Uterus (tissue), 2 donors: ENCODE data around the gene SMYD4.

Experiments
- POLR2A ChIP-seq, 2 donors: fragments of 450-650 bp; IDR thresholded peaks; one replicate each; pipeline ENCODE4 v1.6.1; 2016; ENCODE audit warnings: antibody characterized with exemption in 2 of 2, mild to moderate bottlenecking in 1 of 2, moderate library complexity in 1 of 2
- TF ChIP-seq, protein P1 (sequence below), 4 experiments: fragments of 200-600 bp in 2 of 4; fragments of 450-650 bp in 2 of 4; sonication (generic) in 2 of 4; IDR thresholded peaks; one replicate each; pipeline ENCODE4 v1.5.1; 2016 to 2019; ENCODE audit warnings: antibody characterized with exemption in 4 of 4, mild to moderate bottlenecking in 2 of 4, moderate library complexity in 1 of 4

DNA sequence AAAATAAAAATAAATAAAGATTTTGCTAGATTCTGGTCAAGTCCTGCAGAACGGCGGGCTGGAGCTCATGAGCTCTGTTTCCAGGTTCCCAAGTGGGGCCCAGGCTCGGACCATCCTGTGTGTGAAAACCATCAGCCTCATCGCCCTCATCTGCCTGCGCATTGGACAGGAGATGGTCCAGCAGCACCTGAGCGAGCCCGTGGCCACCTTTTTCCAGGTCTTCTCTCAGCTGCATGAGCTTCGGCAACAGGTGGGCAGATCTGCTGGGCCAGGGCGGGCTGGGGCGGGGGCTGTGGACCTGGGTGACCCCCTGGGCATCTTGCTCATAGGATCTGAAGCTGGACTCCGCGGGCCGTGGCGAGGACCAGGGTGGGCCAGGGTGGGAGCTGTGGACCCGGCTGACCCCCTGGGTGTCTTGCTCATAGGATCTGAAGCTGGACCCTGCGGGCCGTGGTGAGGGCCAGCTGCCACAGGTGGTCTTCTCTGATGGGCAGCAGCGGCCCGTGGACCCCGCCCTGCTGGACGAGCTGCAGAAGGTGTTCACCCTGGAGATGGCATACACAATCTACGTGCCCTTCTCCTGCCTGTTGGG is 97.4 kb downstream of the SMYD4 start:
- TF ChIP-seq, protein P1, sequence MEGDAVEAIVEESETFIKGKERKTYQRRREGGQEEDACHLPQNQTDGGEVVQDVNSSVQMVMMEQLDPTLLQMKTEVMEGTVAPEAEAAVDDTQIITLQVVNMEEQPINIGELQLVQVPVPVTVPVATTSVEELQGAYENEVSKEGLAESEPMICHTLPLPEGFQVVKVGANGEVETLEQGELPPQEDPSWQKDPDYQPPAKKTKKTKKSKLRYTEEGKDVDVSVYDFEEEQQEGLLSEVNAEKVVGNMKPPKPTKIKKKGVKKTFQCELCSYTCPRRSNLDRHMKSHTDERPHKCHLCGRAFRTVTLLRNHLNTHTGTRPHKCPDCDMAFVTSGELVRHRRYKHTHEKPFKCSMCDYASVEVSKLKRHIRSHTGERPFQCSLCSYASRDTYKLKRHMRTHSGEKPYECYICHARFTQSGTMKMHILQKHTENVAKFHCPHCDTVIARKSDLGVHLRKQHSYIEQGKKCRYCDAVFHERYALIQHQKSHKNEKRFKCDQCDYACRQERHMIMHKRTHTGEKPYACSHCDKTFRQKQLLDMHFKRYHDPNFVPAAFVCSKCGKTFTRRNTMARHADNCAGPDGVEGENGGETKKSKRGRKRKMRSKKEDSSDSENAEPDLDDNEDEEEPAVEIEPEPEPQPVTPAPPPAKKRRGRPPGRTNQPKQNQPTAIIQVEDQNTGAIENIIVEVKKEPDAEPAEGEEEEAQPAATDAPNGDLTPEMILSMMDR (IDR thresholded peaks at IDR 0.05) = no peak
- TF ChIP-seq POLR2A (IDR thresholded peaks at IDR 0.05) = no peak
